ENCODE measurements around the gene MYO1B. TPM values are rescaled to one million over a fixed set of nuclear protein-coding genes. Genes with fewer than 3 reads are reported as not detected.

MYO1B gene
- total RNA-seq, 1 donor from 2014 or later = 16.2 TPM

- H3K4me1 ChIP-seq = peaks cover 15% of the 10 kb centered on the region
- peaks cover 64% of the 10 kb centered on the region for H3K36me3 ChIP-seq
- H3K4me3 ChIP-seq = no peak overlapping the region
- peak overlapping the region; percentile 36 for H3K27ac ChIP-seq (replicated peaks)
- no peaks in the 10 kb centered on the region for H3K27me3 ChIP-seq (ENCODE audit: low read depth)
- DNase-seq = no peak
- no peak for TF ChIP-seq CTCF (IDR thresholded peaks at IDR 0.05; ENCODE audit: borderline replicate concordance)
- H3K9me3 ChIP-seq (replicated peaks) = no peaks in the 10 kb centered on the region
- intact Hi-C loops (cut with micrococcal nuclease) = no loop called here
Measured at GRCh38 chr2:191412353-191412752, 167.1 kb downstream of the MYO1B start.

GRCh38 chr2:191415101-191415500 lies 169.9 kb downstream of the MYO1B start:
- Histone ChIP-seq H3K9me3 (replicated peaks) (no peaks in the 10 kb centered on the region), H3K4me1 (peaks cover 11% of the 10 kb centered on the region), H3K36me3 (peaks cover 51% of the 10 kb centered on the region), H3K27me3 (ENCODE audit: low read depth) (no peaks in the 10 kb centered on the region), H3K27ac (replicated peaks) (no peak overlapping the region), H3K4me3 (no peak overlapping the region)
- DNase-seq = no peak
- no peak for TF ChIP-seq CTCF (IDR thresholded peaks at IDR 0.05; ENCODE audit: borderline replicate concordance)
- intact Hi-C loops (cut with micrococcal nuclease) = no loop called here

GRCh38 chr2:191415858-191416257 lies 170.7 kb downstream of the MYO1B start:
- Histone ChIP-seq H3K36me3 (peaks cover 54% of the 10 kb centered on the region), H3K9me3 (replicated peaks) (no peaks in the 10 kb centered on the region), H3K27me3 (ENCODE audit: low read depth) (no peaks in the 10 kb centered on the region), H3K4me3 (no peak overlapping the region), H3K27ac (replicated peaks) (no peak overlapping the region), H3K4me1 (peaks cover 5% of the 10 kb centered on the region)
- no peak for DNase-seq
- intact Hi-C loops (cut with micrococcal nuclease) = no loop called here
- no peak for TF ChIP-seq CTCF (IDR thresholded peaks at IDR 0.05; ENCODE audit: borderline replicate concordance)

GRCh38 chr2:191417746-191418145 lies 172.5 kb downstream of the MYO1B start:
- intact Hi-C loops (cut with micrococcal nuclease) = no loop called here

GRCh38 chr2:191421950-191422349 lies 176.7 kb downstream of the MYO1B start:
- H3K9me3 ChIP-seq (replicated peaks) = no peaks in the 10 kb centered on the region
- no peaks in the 10 kb centered on the region for H3K27me3 ChIP-seq (ENCODE audit: low read depth)
- no peak for TF ChIP-seq CTCF (IDR thresholded peaks at IDR 0.05; ENCODE audit: borderline replicate concordance)
- no peak for DNase-seq
- no peak overlapping the region for H3K4me3 ChIP-seq
- no peak overlapping the region for H3K27ac ChIP-seq (replicated peaks)
- no peaks in the 10 kb centered on the region for H3K4me1 ChIP-seq
- H3K36me3 ChIP-seq = peaks cover 52% of the 10 kb centered on the region
- intact Hi-C loops (cut with micrococcal nuclease) = no loop called here

More at GRCh38 chr2:191417746-191418145, 172.5 kb downstream of the MYO1B start:
- no peak overlapping the region for H3K4me3 ChIP-seq
- no peaks in the 10 kb centered on the region for H3K27me3 ChIP-seq (ENCODE audit: low read depth)
- DNase-seq = no peak
- peaks cover 46% of the 10 kb centered on the region for H3K36me3 ChIP-seq
- no peak for TF ChIP-seq CTCF (IDR thresholded peaks at IDR 0.05; ENCODE audit: borderline replicate concordance)
- no peaks in the 10 kb centered on the region for H3K4me1 ChIP-seq
- H3K9me3 ChIP-seq (replicated peaks) = no peaks in the 10 kb centered on the region
- H3K27ac ChIP-seq (replicated peaks) = peak overlapping the region; percentile 24

GRCh38 chr2:191427031-191427430 lies 181.8 kb downstream of the MYO1B start:
- no peak for DNase-seq

More at GRCh38 chr2:191427031-191427430, 181.8 kb downstream of the MYO1B start:
- H3K9me3 ChIP-seq (replicated peaks) = peaks cover 15% of the 10 kb centered on the region
- H3K36me3 ChIP-seq = peaks cover 32% of the 10 kb centered on the region
- intact Hi-C loops (cut with micrococcal nuclease) = no loop called here
- no peaks in the 10 kb centered on the region for H3K4me1 ChIP-seq
- no peak for TF ChIP-seq CTCF (IDR thresholded peaks at IDR 0.05; ENCODE audit: borderline replicate concordance)
- no peak overlapping the region for H3K27ac ChIP-seq (replicated peaks)
- no peaks in the 10 kb centered on the region for H3K27me3 ChIP-seq (ENCODE audit: low read depth)
- no peak overlapping the region for H3K4me3 ChIP-seq
